K562 (cell line): ENCODE data around the gene CTNNA3. TPM values are rescaled to one million over a fixed set of nuclear protein-coding genes. Genes with fewer than 3 reads are reported as not detected.

Source experiments
- ATAC-seq: fragments of 200-7000 bp; cut with Tn5 transposase; 3 replicates; pipeline ENCODE4 v1.9.1; 2020; ENCODE audit warnings: moderate library complexity
- BruUV-seq: library from RNA; stranded (reverse); fragments of 400-500 nt; replicated peaks from 2 replicates; lab custom pipeline; 2021; lab: Mats Ljungman, UMichigan
- CTCF ChIA-PET: fragments of 300-600 bp; formaldehyde crosslinking; extraction: SDS; loops from one replicate; lab custom pipeline; 2021; ENCODE audit warnings: low intra/inter-chr PET ratio; lab: Yijun Ruan, JAX
- POLR2A ChIA-PET: fragments of 300-600, 350-650 bp; sonication (Branson Sonifier 250); formaldehyde crosslinking; extraction: SDS; loops from one replicate; lab custom pipeline; 2021; ENCODE audit warnings: antibody characterized with exemption, inconsistent platforms; lab: Yijun Ruan, JAX
- DNase-seq, 4 experiments: peaks; one replicate each; pipeline versions ENCODE4 v3.0.0 to v3.0.0-alpha.2; 2011 to 2018; ENCODE audit warnings: low spot score in 3 of 4, mixed read lengths in 3 of 4; ENCODE audit errors: extremely low read depth in 1 of 4
- FAIRE-seq: peaks from 2 replicates; lab custom pipeline; 2011; peaks lifted over from hg19 to GRCh38; lab: Jason Lieb, UNC
- H2AFZ ChIP-seq: 2 replicates; pipeline ENCODE4 v1.6.0; 2011; ENCODE audit warnings: low read depth, low read length, control low read depth, inconsistent platforms
- H3K27ac ChIP-seq: fragments of 200-600 bp; 3 replicates; pipeline ENCODE4 v1.8.0; 2011; ENCODE audit warnings: low read depth, mild to moderate bottlenecking, control low read depth, inconsistent platforms, low read length, moderate library complexity, mixed read lengths; ENCODE audit errors: extremely low read depth
- H3K27me3 ChIP-seq, 2 experiments: fragments of 300-600 bp in 1 of 2; 2 replicates in 1 of 2; 3 replicates in 1 of 2; pipeline versions ENCODE4 v1.6.0 to v1.8.0; 2011; ENCODE audit warnings: inconsistent platforms in 2 of 2, low read length in 2 of 2, mild to moderate bottlenecking in 1 of 2, mixed read lengths in 1 of 2, moderate library complexity in 1 of 2; ENCODE audit not compliant: control insufficient read depth in 2 of 2, insufficient read depth in 2 of 2
- H3K36me3 ChIP-seq: fragments of 300-600 bp; 3 replicates; pipeline ENCODE4 v1.8.0; 2011; ENCODE audit warnings: mild to moderate bottlenecking, low read length, inconsistent platforms; ENCODE audit not compliant: control insufficient read depth, insufficient read depth
- H3K4me1 ChIP-seq, 2 experiments: fragments of 200-600 bp in 1 of 2; replicated peaks in 1 of 2; 2 replicates in 1 of 2; 3 replicates in 1 of 2; pipeline versions ENCODE4 v1.5.1 to v1.8.0; 2011; ENCODE audit warnings: inconsistent platforms in 2 of 2, low read length in 2 of 2, mild to moderate bottlenecking in 1 of 2, mixed read lengths in 1 of 2, moderate library complexity in 1 of 2; ENCODE audit not compliant: control insufficient read depth in 2 of 2, insufficient read depth in 2 of 2
- H3K4me2 ChIP-seq: 2 replicates; pipeline ENCODE4 v1.6.1; 2011; ENCODE audit warnings: low read length, control low read depth, inconsistent platforms, mixed read lengths; ENCODE audit not compliant: insufficient read depth
- H3K4me3 ChIP-seq: fragments of 200-600 bp; sonication (generic), shearing (Covaris generic); 2 replicates; pipeline ENCODE4 v1.5.1; 2016; ENCODE audit warnings: control low read depth, inconsistent platforms
- H3K79me2 ChIP-seq: fragments of 200-600 bp; 3 replicates; pipeline ENCODE4 v1.8.0; 2011; ENCODE audit warnings: low read length, inconsistent platforms; ENCODE audit not compliant: control insufficient read depth, insufficient read depth
- H3K9ac ChIP-seq, 2 experiments: 2 replicates each; pipeline versions ENCODE4 v1.6.0 to v1.6.1; 2011; ENCODE audit warnings: low read depth in 2 of 2, low read length in 2 of 2, control low read depth in 1 of 2, inconsistent platforms in 1 of 2, mild to moderate bottlenecking in 1 of 2, mixed read lengths in 1 of 2; ENCODE audit not compliant: insufficient read depth in 1 of 2
- H3K9me1 ChIP-seq: one replicate; pipeline ENCODE4 v1.6.0; 2011; ENCODE audit warnings: inconsistent platforms, mild to moderate bottlenecking, low read length, moderate library complexity; ENCODE audit not compliant: control insufficient read depth, insufficient read depth
- H3K9me3 ChIP-seq: replicated peaks from 2 replicates; pipeline ENCODE4 v1.5.1; 2011; ENCODE audit warnings: low read depth, low read length, inconsistent platforms; ENCODE audit not compliant: control insufficient read depth, insufficient read depth
- H4K20me1 ChIP-seq: replicated peaks from 2 replicates; pipeline ENCODE4 v1.6.1; 2011; ENCODE audit warnings: low read length, inconsistent platforms, mixed read lengths; ENCODE audit not compliant: control insufficient read depth, insufficient read depth
- RAD21 ChIP-seq, 2 experiments: fragments of 250-450 bp in 1 of 2; fragments of 450-650 bp in 1 of 2; sonication (Bioruptor Pico) in 1 of 2; formaldehyde crosslinking in 1 of 2; IDR thresholded peaks in 1 of 2; conservative IDR thresholded peaks in 1 of 2; 2 replicates each; pipeline versions ENCODE4 v1.4.0 to v1.8.0; 2020 to 2022; ENCODE audit warnings: mild to moderate bottlenecking in 2 of 2, moderate library complexity in 1 of 2
- ZFP1 ChIP-seq: fragments of 450-650 bp; formaldehyde crosslinking; IDR thresholded peaks from 2 replicates; pipeline ENCODE4 v1.4.0; 2020; ENCODE audit warnings: mild to moderate bottlenecking, mixed read lengths
- WGBS: fragments of 100-300 bp; shearing (Covaris generic); methylation state at CpG from one replicate; pipeline ENCODE4 v1.1.6; 2016; ENCODE audit warnings: low coverage, mixed read lengths; ENCODE audit not compliant: insufficient coverage; ENCODE audit errors: missing lambda C conversion rate; 5-methylcytosine and 5-hydroxymethylcytosine counted together
- in situ Hi-C: fragments of 300-500 bp; cut with MboI; formaldehyde crosslinking; loops from 4 replicates; pipeline ENCODE4 v1.15.0; 2018; ENCODE audit warnings: inconsistent platforms, mixed read lengths
- intact Hi-C: fragments of 100-400 bp; cut with micrococcal nuclease; formaldehyde crosslinking; loops from 2 replicates; pipeline ENCODE4 v1.14.2; 2022
- polyA plus RNA-seq, 8 experiments: library from polyadenylated mRNA; depleted of rRNA in 4 of 8; stranded (reverse) in 5 of 8; unstranded in 3 of 8; fragments of >200 nt; fragmentation: Nextera tagmentation in 2 of 8; fragmentation: Illumina TruSeq in 1 of 8; extraction: Ambion mirVana in 2 of 8; extraction: Trizol in 1 of 8; gene quantifications; 2 replicates each; pipeline versions ENCODE4 v1.2.1 to v1.2.3, GENCODE V29; 2011 to 2014; ENCODE audit warnings: inconsistent platforms in 1 of 8, missing spikeins in 1 of 8
- total RNA-seq, 7 experiments: library from RNA; depleted of rRNA in 6 of 7; stranded (reverse); fragments of >200 nt in 6 of 7; fragmentation: Illumina TruSeq in 2 of 7; extraction: Trizol in 2 of 7; gene quantifications; 2 replicates each; pipeline versions ENCODE4 v1.2.1 to v1.2.3, GENCODE V29; 2011 to 2021; ENCODE audit warnings: low replicate concordance in 1 of 7
- TF ChIP-seq, protein P1 (sequence below), 3 experiments: IDR thresholded peaks in 2 of 3; conservative IDR thresholded peaks in 1 of 3; 2 replicates each; pipeline ENCODE4 v1.5.1; 2011 to 2012; ENCODE audit warnings: low read length in 3 of 3, mild to moderate bottlenecking in 3 of 3, control low read depth in 2 of 3, improper control_type of control experiment in 1 of 3, inconsistent platforms in 1 of 3, low read depth in 1 of 3, mixed read lengths in 1 of 3, moderate library complexity in 1 of 3; ENCODE audit not compliant: insufficient read depth in 2 of 3
- TF ChIP-seq, protein P2 (sequence below): fragments of 450-650 bp; conservative IDR thresholded peaks from 2 replicates; pipeline ENCODE4 v1.6.1; 2016; ENCODE audit warnings: missing genetic modification characterization, low read depth, mild to moderate bottlenecking, control low read depth, missing compliant biosample characterization

CTNNA3 gene
- total and polyA plus RNA-seq, 9 of the 15 experiments (the other 6 are each of a cell fraction or from before 2014, with no cell fraction given) = 0.04 TPM; not detected in 8

GRCh38 chr10:66214721-66215404 is 1481.1 kb downstream of the CTNNA3 start:
- no TSS peak for BruUV-seq
- H3K4me2 ChIP-seq = no peak overlapping the region
- H3K9me1 ChIP-seq = no peaks in the 10 kb centered on the region
- no peak overlapping the region for H3K9ac ChIP-seq
- H3K4me3 ChIP-seq = no peak overlapping the region
- H3K27me3 ChIP-seq = no peaks in the 10 kb centered on the region
- no peak for TF ChIP-seq ZFP1 (CRISPR knock-in tag)
- TF ChIP-seq, protein P1, sequence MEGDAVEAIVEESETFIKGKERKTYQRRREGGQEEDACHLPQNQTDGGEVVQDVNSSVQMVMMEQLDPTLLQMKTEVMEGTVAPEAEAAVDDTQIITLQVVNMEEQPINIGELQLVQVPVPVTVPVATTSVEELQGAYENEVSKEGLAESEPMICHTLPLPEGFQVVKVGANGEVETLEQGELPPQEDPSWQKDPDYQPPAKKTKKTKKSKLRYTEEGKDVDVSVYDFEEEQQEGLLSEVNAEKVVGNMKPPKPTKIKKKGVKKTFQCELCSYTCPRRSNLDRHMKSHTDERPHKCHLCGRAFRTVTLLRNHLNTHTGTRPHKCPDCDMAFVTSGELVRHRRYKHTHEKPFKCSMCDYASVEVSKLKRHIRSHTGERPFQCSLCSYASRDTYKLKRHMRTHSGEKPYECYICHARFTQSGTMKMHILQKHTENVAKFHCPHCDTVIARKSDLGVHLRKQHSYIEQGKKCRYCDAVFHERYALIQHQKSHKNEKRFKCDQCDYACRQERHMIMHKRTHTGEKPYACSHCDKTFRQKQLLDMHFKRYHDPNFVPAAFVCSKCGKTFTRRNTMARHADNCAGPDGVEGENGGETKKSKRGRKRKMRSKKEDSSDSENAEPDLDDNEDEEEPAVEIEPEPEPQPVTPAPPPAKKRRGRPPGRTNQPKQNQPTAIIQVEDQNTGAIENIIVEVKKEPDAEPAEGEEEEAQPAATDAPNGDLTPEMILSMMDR (IDR thresholded peaks at IDR 0.05 in 2 of 3, conservative IDR thresholded peaks at IDR 0.05 in 1 of 3; ENCODE audit: insufficient read depth in 2 of 3, low read depth in 1 of 3, low read length in 3 of 3) = peak in 2 of 3 experiments; percentile 11 to 12; a peak in 1 of 6 replicates
- TF ChIP-seq, protein P2, sequence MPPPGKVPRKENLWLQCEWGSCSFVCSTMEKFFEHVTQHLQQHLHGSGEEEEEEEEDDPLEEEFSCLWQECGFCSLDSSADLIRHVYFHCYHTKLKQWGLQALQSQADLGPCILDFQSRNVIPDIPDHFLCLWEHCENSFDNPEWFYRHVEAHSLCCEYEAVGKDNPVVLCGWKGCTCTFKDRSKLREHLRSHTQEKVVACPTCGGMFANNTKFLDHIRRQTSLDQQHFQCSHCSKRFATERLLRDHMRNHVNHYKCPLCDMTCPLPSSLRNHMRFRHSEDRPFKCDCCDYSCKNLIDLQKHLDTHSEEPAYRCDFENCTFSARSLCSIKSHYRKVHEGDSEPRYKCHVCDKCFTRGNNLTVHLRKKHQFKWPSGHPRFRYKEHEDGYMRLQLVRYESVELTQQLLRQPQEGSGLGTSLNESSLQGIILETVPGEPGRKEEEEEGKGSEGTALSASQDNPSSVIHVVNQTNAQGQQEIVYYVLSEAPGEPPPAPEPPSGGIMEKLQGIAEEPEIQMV (tag) = no peak
- TF ChIP-seq RAD21 (CRISPR knock-in tag; conservative IDR thresholded peaks at IDR 0.05 in 1 of 2, IDR thresholded peaks at IDR 0.05 in 1 of 2) = peak in 1 of 2 experiments; percentile 29; a peak in 1 of 4 replicates
- no peaks in the 10 kb centered on the region for H3K79me2 ChIP-seq
- H2AFZ ChIP-seq = no peak overlapping the region
- intact Hi-C loops (no loop called here), in situ Hi-C loops (no loop called here)
- peaks cover 2% of the 10 kb centered on the region for H3K9me3 ChIP-seq
- no peaks in the 10 kb centered on the region for H3K4me1 ChIP-seq
- no peak for FAIRE-seq
- H3K36me3 ChIP-seq = no peaks in the 10 kb centered on the region
- H4K20me1 ChIP-seq = no peaks in the 10 kb centered on the region
- ChIA-PET CTCF (no interaction called here), POLR2A (no interaction called here)
- 0% methylated on average over 4 of the region's 4 CpGs for WGBS
- peak in 1 of 4 experiments; percentile 5 for DNase-seq
- no peak for ATAC-seq
- no peak overlapping the region for H3K27ac ChIP-seq
